Measurements from ENCODE around the gene HPF1.

HPF1 gene

GRCh38 chr4:169730564-169730963 is 27.2 kb downstream of the HPF1 start:
- no peak for DNase-seq

DNA sequence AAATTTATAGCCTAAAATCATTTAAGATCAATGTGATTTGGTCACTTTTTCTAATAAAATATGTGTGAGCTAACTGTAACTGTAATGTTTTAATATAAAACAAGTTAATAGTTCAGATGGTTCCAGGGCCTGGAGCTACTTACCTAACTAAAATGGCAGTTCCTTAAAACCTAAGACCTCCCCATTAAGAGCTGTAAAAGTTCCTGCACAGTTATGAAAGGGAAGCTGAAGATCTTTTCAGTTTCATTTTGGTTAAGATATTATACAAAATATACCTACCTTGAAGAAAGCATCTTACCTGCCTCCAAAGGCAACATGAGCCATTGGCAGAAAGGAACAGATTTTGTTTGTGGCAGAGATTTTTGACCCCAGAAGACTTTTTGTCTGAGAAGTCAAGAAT is 30.1 kb downstream of the HPF1 start:
- DNase-seq, result no peak

GRCh38 chr4:169724260-169724659 is 33.5 kb downstream of the HPF1 start:
- no peak for DNase-seq

GRCh38 chr4:169723207-169723965 is 34.4 kb downstream of the HPF1 start:
- DNase-seq, result peak; percentile 5

GRCh38 chr4:169720529-169720928 is 37.2 kb downstream of the HPF1 start:
- DNase-seq, result no peak

DNA sequence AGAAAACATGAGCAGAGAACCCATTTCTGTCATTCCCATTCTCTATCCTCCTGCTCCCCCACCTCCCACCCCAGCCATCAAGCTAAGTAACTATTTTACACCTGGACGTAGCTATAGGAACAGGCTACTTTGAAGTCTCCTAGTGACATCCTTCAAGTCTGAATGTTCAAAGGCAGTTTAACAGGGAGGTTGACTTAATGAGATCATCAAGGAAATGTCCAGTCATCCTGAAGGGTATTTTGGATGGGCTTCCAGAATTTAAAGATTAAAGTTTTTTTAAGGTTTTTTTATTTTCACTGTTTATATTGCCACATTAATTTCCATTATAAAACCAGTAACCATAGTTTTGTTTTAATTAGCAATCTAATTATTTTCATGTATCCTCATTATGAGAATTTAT is 41.1 kb downstream of the HPF1 start:
- no peak for DNase-seq

GRCh38 chr4:169715826-169716225 is 41.9 kb downstream of the HPF1 start:
- no peak for DNase-seq

DNA sequence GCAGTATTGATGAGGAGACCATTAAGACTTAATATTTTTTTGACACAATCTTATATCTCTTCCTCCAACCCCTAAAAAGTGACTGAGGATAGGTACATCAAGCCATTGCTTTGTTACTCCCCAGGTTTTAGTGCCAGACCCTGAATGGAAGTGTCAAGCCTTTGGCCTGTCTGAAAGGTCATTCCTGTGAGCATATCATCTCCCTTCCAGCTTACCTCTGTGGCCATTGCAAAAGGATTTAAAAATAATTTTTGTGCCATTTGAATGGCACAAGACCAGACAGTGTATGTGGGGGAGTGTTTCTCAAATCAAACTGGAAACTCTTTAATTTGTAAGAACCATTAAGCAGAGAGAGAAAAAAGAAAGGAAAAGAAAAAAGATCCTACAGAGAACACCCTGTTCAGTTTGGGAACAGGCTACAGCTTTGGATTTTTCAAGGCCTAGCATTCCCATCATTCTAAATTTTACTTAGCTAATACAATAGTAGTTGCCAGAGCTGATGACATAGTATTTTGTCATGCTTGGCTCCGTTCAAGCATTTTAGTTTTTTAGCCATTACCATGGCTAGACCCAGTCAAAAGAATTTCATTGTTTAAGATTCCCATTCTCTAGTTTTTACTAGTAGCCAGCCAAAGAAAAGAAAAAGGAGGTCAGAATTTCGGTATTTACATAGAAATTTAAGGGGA is 49.6 kb downstream of the HPF1 start:
- no peak for DNase-seq

DNA sequence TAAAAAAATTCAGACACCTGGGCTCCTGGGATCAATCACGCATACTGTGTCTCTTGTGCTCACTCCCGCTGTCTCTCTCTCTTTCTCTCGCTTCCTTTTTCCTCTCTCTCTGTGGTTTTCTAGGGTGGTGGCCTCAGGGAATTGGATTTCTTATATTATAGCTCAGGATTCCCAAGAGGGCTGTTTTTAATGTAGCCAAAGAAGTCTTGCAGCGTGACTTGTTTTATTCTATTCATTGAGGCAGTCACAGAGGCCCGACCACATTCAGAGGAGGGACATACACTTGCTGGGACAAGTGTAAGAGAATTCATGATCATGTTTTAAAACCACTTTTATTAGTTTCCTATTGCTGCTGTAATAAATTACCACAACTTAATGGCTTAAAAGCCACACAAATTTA is 59.4 kb downstream of the HPF1 start:
- DNase-seq, result no peak

- no peak for DNase-seq
Measured at GRCh38 chr4:169690787-169691186, 67.0 kb downstream of the HPF1 start.

- DNase-seq, result no peak
Measured at GRCh38 chr4:169689681-169690080, 68.1 kb downstream of the HPF1 start.

- no peak for DNase-seq
Measured at GRCh38 chr4:169682372-169683047, 75.2 kb downstream of the HPF1 start.
